GM23338 (cell line): ENCODE data around the gene MYDGF. TPM values are rescaled to one million over a fixed set of nuclear protein-coding genes. Genes with fewer than 3 reads are reported as not detected.

ENCODE experiments used
- ATAC-seq: fragments of 200-7000 bp; cut with Tn5 transposase; 3 replicates; pipeline ENCODE4 v1.9.1; 2020
- DNase-seq: peaks from one replicate; pipeline ENCODE4 v3.0.0-alpha.2; 2015; ENCODE audit warnings: low spot score
- H2AFZ ChIP-seq: fragments of 200-600 bp; sonication (generic); 2 replicates; pipeline ENCODE4 v1.8.0; 2016; ENCODE audit warnings: antibody characterized with exemption, mild to moderate bottlenecking, moderate library complexity
- H3F3A ChIP-seq: fragments of 200-600 bp; sonication (generic); replicated peaks from 2 replicates; pipeline ENCODE4 v1.8.0; 2017; ENCODE audit warnings: antibody characterized with exemption, mixed run types, low read depth
- H3K27ac ChIP-seq: fragments of 200-600 bp; sonication (generic); 2 replicates; pipeline ENCODE4 v1.6.1; 2016; ENCODE audit warnings: low read depth
- H3K27me3 ChIP-seq: fragments of 200-600 bp; sonication (generic); 2 replicates; pipeline ENCODE4 v1.8.0; 2016; ENCODE audit warnings: mild to moderate bottlenecking, mixed run types, moderate library complexity; ENCODE audit not compliant: insufficient read depth
- H3K36me3 ChIP-seq: fragments of 200-600 bp; sonication (generic); 2 replicates; pipeline ENCODE4 v1.8.0; 2016; ENCODE audit warnings: mild to moderate bottlenecking; ENCODE audit not compliant: insufficient read depth
- H3K4me1 ChIP-seq: fragments of 200-600 bp; sonication (generic); 2 replicates; pipeline ENCODE4 v1.8.0; 2016; ENCODE audit warnings: mild to moderate bottlenecking, moderate library complexity; ENCODE audit not compliant: insufficient read depth
- H3K4me2 ChIP-seq: fragments of 200-600 bp; sonication (generic); 2 replicates; pipeline ENCODE4 v1.7.1; 2017; ENCODE audit warnings: mixed run types
- H3K4me3 ChIP-seq: fragments of 200-600 bp; sonication (generic); 2 replicates; pipeline ENCODE4 v1.6.1; 2016; ENCODE audit warnings: mixed run types
- H3K79me2 ChIP-seq: fragments of 200-600 bp; sonication (generic); replicated peaks from 2 replicates; pipeline ENCODE4 v1.8.0; 2017; ENCODE audit warnings: mild to moderate bottlenecking; ENCODE audit not compliant: insufficient read depth
- H3K9me2 ChIP-seq: fragments of 200-600 bp; sonication (generic); 2 replicates; pipeline ENCODE4 v1.8.0; 2017; ENCODE audit not compliant: insufficient read depth
- H4K20me1 ChIP-seq: fragments of 200-600 bp; sonication (generic); replicated peaks from 2 replicates; pipeline ENCODE4 v1.8.0; 2017; ENCODE audit warnings: mild to moderate bottlenecking; ENCODE audit not compliant: insufficient read depth
- H3K27ac Mint-ChIP-seq: 2 replicates; pipeline ENCODE4 v1.8.0; 2020; ENCODE audit warnings: inconsistent platforms, mild to moderate bottlenecking, moderate library complexity, mixed read lengths
- H3K27me3 Mint-ChIP-seq: 3 replicates; pipeline ENCODE4 v1.8.0; 2022; ENCODE audit warnings: low read depth, mild to moderate bottlenecking, moderate library complexity, mixed read lengths, inconsistent platforms; ENCODE audit not compliant: insufficient read depth, poor library complexity
- H3K36me3 Mint-ChIP-seq: 3 replicates; pipeline ENCODE4 v1.8.0; 2021; ENCODE audit warnings: low read depth, mild to moderate bottlenecking, inconsistent platforms, moderate library complexity, mixed read lengths
- H3K4me1 Mint-ChIP-seq: 3 replicates; pipeline ENCODE4 v1.8.0; 2020; ENCODE audit warnings: mild to moderate bottlenecking, inconsistent platforms, mixed read lengths
- H3K4me3 Mint-ChIP-seq: 3 replicates; pipeline ENCODE4 v1.8.0; 2021; ENCODE audit warnings: moderate library complexity, mild to moderate bottlenecking, inconsistent platforms, mixed read lengths
- H3K9me3 Mint-ChIP-seq: 3 replicates; pipeline ENCODE4 v1.8.0; 2020; ENCODE audit warnings: moderate library complexity, mild to moderate bottlenecking, inconsistent platforms, mixed read lengths
- CREB1 ChIP-seq: fragments of 250-450 bp; sonication (Bioruptor Pico); IDR thresholded peaks from 2 replicates; pipeline ENCODE4 v1.5.0; 2020; ENCODE audit warnings: low read depth, mild to moderate bottlenecking, moderate library complexity
- EZH2 ChIP-seq: fragments of 200-600 bp; sonication (generic); IDR thresholded peaks from one replicate; pipeline ENCODE4 v1.8.0; 2017; ENCODE audit warnings: antibody characterized with exemption, mild to moderate bottlenecking, low read depth; ENCODE audit not compliant: unreplicated experiment
- EZH2phosphoT487 ChIP-seq: fragments of 200-600 bp; sonication (generic); IDR thresholded peaks from one replicate; pipeline ENCODE4 v1.8.1; 2018; ENCODE audit warnings: antibody characterized with exemption; ENCODE audit not compliant: unreplicated experiment
- JUNB ChIP-seq: IDR thresholded peaks from one replicate; pipeline ENCODE4 v1.6.1; 2016; ENCODE audit warnings: antibody characterized with exemption; ENCODE audit not compliant: unreplicated experiment
- NANOG ChIP-seq: IDR thresholded peaks from 2 replicates; pipeline ENCODE4 v1.6.1; 2016; ENCODE audit warnings: antibody characterized with exemption, borderline replicate concordance
- STAT1 ChIP-seq: IDR thresholded peaks from one replicate; pipeline ENCODE4 v1.6.1; 2016; ENCODE audit warnings: antibody characterized with exemption; ENCODE audit not compliant: unreplicated experiment
- ZNF331 ChIP-seq: fragments of 250-450 bp; sonication (Bioruptor Pico); IDR thresholded peaks from 2 replicates; pipeline ENCODE4 v1.5.0; 2020; ENCODE audit warnings: low read depth, mild to moderate bottlenecking, moderate library complexity
- polyA plus RNA-seq: library from polyadenylated mRNA; unstranded; fragments of >200 nt; fragmentation: Nextera tagmentation; extraction: Ambion mirVana; gene quantifications from 2 replicates; pipeline ENCODE4 v1.2.1, GENCODE V29; 2016
- total RNA-seq: library from RNA; depleted of rRNA; stranded (reverse); fragments of >200 nt; shearing (Covaris generic); gene quantifications from 2 replicates; pipeline ENCODE4 v1.2.3, GENCODE V29; 2014
- TF ChIP-seq, protein P1 (sequence below), 2 experiments: fragments of 200-600 bp in 1 of 2; sonication (generic) in 1 of 2; conservative IDR thresholded peaks; 2 replicates each; pipeline versions ENCODE4 v1.5.1 to v1.6.1; 2016 to 2017; ENCODE audit warnings: antibody characterized with exemption in 2 of 2, low read depth in 2 of 2, mild to moderate bottlenecking in 2 of 2, moderate library complexity in 1 of 2
- TF ChIP-seq, protein P2 (sequence below): fragments of 250-450 bp; sonication (Bioruptor Pico); IDR thresholded peaks from 2 replicates; pipeline ENCODE4 v1.5.0; 2020; ENCODE audit warnings: mild to moderate bottlenecking, moderate library complexity
- TF ChIP-seq, protein P3 (sequence below): IDR thresholded peaks from 2 replicates; pipeline ENCODE4 v1.6.1; 2016; ENCODE audit warnings: antibody characterized with exemption

The MYDGF gene
- total and polyA plus RNA-seq, 2 experiments from 2014 or later, result 42.3 to 99.5 TPM

DNA sequence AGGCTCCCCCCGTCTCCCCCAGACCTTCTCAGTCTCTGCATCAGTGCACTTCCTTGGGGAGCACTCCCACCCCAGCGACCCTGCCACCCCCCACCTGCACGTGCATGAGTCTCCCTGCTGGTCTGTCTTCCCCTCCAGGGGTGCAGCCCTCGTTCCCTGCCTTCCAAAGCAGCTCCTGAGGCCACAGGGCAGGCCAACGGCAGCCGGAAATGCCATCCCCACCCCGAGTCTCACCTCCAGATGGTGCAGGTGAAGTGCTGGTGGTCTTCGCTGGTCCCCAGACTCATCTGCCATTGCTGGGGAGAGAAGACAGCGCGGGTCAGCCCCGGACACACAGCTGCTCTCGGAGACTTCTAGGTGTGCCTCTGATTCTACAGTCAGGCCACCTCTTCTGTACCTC lies 5.5 kb downstream of the MYDGF start (continued):
- TF ChIP-seq EZH2phosphoT487, result no peak
- TF ChIP-seq, protein P1, sequence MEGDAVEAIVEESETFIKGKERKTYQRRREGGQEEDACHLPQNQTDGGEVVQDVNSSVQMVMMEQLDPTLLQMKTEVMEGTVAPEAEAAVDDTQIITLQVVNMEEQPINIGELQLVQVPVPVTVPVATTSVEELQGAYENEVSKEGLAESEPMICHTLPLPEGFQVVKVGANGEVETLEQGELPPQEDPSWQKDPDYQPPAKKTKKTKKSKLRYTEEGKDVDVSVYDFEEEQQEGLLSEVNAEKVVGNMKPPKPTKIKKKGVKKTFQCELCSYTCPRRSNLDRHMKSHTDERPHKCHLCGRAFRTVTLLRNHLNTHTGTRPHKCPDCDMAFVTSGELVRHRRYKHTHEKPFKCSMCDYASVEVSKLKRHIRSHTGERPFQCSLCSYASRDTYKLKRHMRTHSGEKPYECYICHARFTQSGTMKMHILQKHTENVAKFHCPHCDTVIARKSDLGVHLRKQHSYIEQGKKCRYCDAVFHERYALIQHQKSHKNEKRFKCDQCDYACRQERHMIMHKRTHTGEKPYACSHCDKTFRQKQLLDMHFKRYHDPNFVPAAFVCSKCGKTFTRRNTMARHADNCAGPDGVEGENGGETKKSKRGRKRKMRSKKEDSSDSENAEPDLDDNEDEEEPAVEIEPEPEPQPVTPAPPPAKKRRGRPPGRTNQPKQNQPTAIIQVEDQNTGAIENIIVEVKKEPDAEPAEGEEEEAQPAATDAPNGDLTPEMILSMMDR (conservative IDR thresholded peaks at IDR 0.05; ENCODE audit: low read depth in 2 of 2), result no peak

DNA sequence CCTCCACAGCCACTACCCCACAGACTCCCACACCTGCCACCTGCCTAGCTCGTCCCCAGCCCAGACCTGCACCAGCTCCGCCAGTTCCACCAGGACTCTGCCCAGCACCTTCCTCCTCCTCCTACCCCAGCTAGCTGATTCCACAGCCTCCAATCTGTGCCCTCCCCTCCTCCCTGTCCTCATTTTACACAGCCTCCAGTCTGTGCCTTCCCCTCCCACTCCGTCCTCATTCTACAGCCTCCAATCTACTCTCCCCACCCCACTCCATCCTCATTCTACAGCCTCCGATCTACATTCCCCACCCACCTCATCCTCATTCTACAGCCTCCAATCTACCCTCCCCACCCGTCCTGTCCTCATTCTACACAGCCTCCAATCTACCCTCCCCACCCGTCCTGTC lies 7.3 kb downstream of the MYDGF start:
- no peaks in the 10 kb centered on the region for H3K4me1 Mint-ChIP-seq
- H3K9me2 ChIP-seq, result no peaks in the 10 kb centered on the region
- no peak overlapping the region for H2AFZ ChIP-seq
- H3K4me3 ChIP-seq, result no peak overlapping the region
- no peak overlapping the region for H3K4me3 Mint-ChIP-seq
- no peaks in the 10 kb centered on the region for H3K4me1 ChIP-seq
- H3K79me2 ChIP-seq, result 0 out of 2 replicates have a peak, but pooled peaks cover under 1% of the 10 kb centered on the region
- H3K27me3 Mint-ChIP-seq, result peaks cover 3% of the 10 kb centered on the region
- H3K27me3 ChIP-seq, result no peaks in the 10 kb centered on the region
- H3F3A ChIP-seq, result no peaks in the 10 kb centered on the region
- H3K27ac ChIP-seq, result no peak overlapping the region
- DNase-seq, result no peak
- H3K9me3 Mint-ChIP-seq, result no peaks in the 10 kb centered on the region
- no peak overlapping the region for H3K27ac Mint-ChIP-seq
- ATAC-seq, result no peak
- H3K36me3 ChIP-seq, result peaks cover 5% of the 10 kb centered on the region; the same call in 1 of the 2 replicates
- H3K4me2 ChIP-seq, result no peak overlapping the region
- H4K20me1 ChIP-seq, result peaks cover 3% of the 10 kb centered on the region; the same call in 1 of the 2 replicates
- TF ChIP-seq, protein P2, sequence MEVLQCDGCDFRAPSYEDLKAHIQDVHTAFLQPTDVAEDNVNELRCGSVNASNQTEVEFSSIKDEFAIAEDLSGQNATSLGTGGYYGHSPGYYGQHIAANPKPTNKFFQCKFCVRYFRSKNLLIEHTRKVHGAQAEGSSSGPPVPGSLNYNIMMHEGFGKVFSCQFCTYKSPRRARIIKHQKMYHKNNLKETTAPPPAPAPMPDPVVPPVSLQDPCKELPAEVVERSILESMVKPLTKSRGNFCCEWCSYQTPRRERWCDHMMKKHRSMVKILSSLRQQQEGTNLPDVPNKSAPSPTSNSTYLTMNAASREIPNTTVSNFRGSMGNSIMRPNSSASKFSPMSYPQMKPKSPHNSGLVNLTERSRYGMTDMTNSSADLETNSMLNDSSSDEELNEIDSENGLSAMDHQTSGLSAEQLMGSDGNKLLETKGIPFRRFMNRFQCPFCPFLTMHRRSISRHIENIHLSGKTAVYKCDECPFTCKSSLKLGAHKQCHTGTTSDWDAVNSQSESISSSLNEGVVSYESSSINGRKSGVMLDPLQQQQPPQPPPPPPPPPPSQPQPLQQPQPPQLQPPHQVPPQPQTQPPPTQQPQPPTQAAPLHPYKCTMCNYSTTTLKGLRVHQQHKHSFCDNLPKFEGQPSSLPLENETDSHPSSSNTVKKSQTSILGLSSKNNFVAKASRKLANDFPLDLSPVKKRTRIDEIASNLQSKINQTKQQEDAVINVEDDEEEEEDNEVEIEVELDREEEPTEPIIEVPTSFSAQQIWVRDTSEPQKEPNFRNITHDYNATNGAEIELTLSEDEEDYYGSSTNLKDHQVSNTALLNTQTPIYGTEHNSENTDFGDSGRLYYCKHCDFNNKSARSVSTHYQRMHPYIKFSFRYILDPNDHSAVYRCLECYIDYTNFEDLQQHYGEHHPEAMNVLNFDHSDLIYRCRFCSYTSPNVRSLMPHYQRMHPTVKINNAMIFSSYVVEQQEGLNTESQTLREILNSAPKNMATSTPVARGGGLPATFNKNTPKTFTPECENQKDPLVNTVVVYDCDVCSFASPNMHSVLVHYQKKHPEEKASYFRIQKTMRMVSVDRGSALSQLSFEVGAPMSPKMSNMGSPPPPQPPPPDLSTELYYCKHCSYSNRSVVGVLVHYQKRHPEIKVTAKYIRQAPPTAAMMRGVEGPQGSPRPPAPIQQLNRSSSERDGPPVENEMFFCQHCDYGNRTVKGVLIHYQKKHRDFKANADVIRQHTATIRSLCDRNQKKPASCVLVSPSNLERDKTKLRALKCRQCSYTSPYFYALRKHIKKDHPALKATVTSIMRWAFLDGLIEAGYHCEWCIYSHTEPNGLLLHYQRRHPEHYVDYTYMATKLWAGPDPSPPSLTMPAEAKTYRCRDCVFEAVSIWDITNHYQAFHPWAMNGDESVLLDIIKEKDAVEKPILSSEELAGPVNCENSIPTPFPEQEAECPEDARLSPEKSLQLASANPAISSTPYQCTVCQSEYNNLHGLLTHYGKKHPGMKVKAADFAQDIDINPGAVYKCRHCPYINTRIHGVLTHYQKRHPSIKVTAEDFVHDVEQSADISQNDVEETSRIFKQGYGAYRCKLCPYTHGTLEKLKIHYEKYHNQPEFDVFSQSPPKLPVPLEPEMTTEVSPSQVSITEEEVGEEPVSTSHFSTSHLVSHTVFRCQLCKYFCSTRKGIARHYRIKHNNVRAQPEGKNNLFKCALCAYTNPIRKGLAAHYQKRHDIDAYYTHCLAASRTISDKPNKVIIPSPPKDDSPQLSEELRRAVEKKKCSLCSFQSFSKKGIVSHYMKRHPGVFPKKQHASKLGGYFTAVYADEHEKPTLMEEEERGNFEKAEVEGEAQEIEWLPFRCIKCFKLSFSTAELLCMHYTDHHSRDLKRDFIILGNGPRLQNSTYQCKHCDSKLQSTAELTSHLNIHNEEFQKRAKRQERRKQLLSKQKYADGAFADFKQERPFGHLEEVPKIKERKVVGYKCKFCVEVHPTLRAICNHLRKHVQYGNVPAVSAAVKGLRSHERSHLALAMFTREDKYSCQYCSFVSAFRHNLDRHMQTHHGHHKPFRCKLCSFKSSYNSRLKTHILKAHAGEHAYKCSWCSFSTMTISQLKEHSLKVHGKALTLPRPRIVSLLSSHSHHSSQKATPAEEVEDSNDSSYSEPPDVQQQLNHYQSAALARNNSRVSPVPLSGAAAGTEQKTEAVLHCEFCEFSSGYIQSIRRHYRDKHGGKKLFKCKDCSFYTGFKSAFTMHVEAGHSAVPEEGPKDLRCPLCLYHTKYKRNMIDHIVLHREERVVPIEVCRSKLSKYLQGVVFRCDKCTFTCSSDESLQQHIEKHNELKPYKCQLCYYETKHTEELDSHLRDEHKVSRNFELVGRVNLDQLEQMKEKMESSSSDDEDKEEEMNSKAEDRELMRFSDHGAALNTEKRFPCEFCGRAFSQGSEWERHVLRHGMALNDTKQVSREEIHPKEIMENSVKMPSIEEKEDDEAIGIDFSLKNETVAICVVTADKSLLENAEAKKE (CRISPR knock-in tag), result no peak
- TF ChIP-seq NANOG, result no peak
- no peak for TF ChIP-seq EZH2phosphoT487
- TF ChIP-seq JUNB, result no peak
- no peak for TF ChIP-seq CREB1
- TF ChIP-seq, protein P3, sequence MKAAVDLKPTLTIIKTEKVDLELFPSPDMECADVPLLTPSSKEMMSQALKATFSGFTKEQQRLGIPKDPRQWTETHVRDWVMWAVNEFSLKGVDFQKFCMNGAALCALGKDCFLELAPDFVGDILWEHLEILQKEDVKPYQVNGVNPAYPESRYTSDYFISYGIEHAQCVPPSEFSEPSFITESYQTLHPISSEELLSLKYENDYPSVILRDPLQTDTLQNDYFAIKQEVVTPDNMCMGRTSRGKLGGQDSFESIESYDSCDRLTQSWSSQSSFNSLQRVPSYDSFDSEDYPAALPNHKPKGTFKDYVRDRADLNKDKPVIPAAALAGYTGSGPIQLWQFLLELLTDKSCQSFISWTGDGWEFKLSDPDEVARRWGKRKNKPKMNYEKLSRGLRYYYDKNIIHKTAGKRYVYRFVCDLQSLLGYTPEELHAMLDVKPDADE, result no peak
- TF ChIP-seq, protein P1 (conservative IDR thresholded peaks at IDR 0.05; ENCODE audit: low read depth in 2 of 2), result no peak
- no peak for TF ChIP-seq STAT1
- no peak for TF ChIP-seq ZNF331 (CRISPR knock-in tag)
- TF ChIP-seq EZH2, result no peak
- H3K36me3 Mint-ChIP-seq, result peaks cover 13% of the 10 kb centered on the region
